ENCODE results near the gene KIAA0408. TPM values are rescaled to one million over a fixed set of nuclear protein-coding genes. Genes with fewer than 3 reads are reported as not detected.
A peak's percentile ranks its signal among the peaks of the same experiment; 100 is the strongest.
"Not testable (repeated sequence)": the region's sequence is repeated elsewhere in the genome, so short reads cannot be mapped to it uniquely, and the experiment has no call there.

KIAA0408 gene
- total RNA-seq, 1 experiment from 2014 or later, result 3.1 TPM

DNA sequence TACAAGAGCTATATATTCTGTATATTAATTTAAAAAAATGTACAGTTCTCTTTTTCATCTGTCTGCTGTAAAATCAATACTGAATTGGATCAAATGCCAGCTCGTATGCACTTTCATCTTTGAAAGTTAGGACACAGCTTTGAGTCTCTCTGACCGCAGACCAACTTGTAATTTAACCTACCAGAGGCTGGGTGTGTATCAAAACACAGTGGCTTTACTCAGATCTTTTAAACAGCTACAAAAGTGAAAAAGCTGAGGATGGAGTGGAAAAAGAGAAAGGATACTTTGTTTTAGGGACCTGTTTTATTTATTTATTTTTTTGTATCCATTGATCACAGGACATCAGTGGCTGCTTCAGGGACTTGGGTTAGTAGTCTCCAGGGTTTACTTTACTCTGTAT is 44.1 kb downstream of the KIAA0408 start:
- no peak overlapping the region for H4K8ac ChIP-seq (replicated peaks; ENCODE audit: insufficient read length, low read depth, low read length)
- WGBS (ENCODE audit: extremely low coverage, insufficient read length, low lambda C conversion rate), result no CpG with 5 or more reads among the region's 2 CpGs

DNA sequence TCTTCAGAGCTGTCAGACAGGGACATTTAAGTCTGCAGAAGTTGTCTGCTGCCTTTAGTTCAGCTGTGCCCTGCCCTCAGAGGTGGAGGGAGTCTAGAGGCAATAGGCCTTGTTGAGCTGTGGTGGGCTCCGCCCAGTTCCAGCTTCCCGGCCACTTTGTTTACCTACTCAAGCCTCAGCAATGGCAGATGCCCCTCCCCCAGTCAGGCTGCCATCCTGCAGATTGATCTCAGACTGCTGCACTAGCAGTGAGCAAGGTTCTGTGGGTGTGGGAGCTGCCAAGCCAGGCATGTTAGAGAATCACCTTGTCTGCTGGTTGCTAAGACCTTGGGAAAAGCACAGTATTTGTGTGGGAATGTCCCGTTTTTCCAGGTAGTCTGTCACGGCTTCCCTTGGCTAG is 46.1 kb downstream of the KIAA0408 start:
- H3K23me2 ChIP-seq (ENCODE audit: insufficient read length, low read depth, low read length, poor library complexity, severe bottlenecking); H3K4me2 ChIP-seq (ENCODE audit: insufficient read depth, insufficient read length, low read length); H3K4me3 Mint-ChIP-seq; H2BK5ac ChIP-seq (ENCODE audit: insufficient read length, low read length); H4K20me1 ChIP-seq (ENCODE audit: control insufficient read depth, insufficient read depth, insufficient read length); H3T11ph ChIP-seq (ENCODE audit: low read length); H2BK15ac ChIP-seq (ENCODE audit: low read depth, low read length); H3K27me3 Mint-ChIP-seq (ENCODE audit: low read depth); H3K79me1 ChIP-seq (ENCODE audit: insufficient read depth, low read depth, low read length, poor library complexity, severe bottlenecking); H2BK120ac ChIP-seq (ENCODE audit: low read depth, low read length, poor library complexity, severe bottlenecking); H4K91ac ChIP-seq (ENCODE audit: insufficient read length, low read depth, low read length); H4K8ac ChIP-seq (replicated peaks; ENCODE audit: insufficient read length, low read depth, low read length); H2BK20ac ChIP-seq (ENCODE audit: low read depth, low read length, poor library complexity, severe bottlenecking); H3K79me2 ChIP-seq (ENCODE audit: insufficient read depth, low read length); H3K4me1 Mint-ChIP-seq; H3K4me1 ChIP-seq (ENCODE audit: insufficient read depth, low read length); H4K5ac ChIP-seq (ENCODE audit: insufficient read length, low read depth, low read length); H2AK5ac ChIP-seq (ENCODE audit: insufficient read length, low read length); H3K9me3 ChIP-seq (ENCODE audit: control insufficient read depth, low read depth, low read length); H2AFZ ChIP-seq (ENCODE audit: low read length); H3K27me3 ChIP-seq (ENCODE audit: insufficient read depth, low read length); H3K23ac ChIP-seq (ENCODE audit: insufficient read length, low read depth, low read length); H3K36me3 Mint-ChIP-seq (ENCODE audit: insufficient read depth in 1 of 3, low read depth in 3 of 3); H3K4ac ChIP-seq (ENCODE audit: low read depth, low read length); H3K56ac ChIP-seq (ENCODE audit: insufficient read length, low read depth, low read length); H3K27ac ChIP-seq (ENCODE audit: insufficient read length, low read depth, low read length); H3K9me3 Mint-ChIP-seq; H3K9ac ChIP-seq (ENCODE audit: extremely low read depth, insufficient read length, low read length); H3K18ac ChIP-seq (ENCODE audit: insufficient read length, low read depth, low read length); H3K14ac ChIP-seq (ENCODE audit: insufficient read depth, low read length); H2BK12ac ChIP-seq (ENCODE audit: insufficient read length, low read depth, low read length): not testable (repeated sequence)
- peak overlapping the region in 1 of 3 experiments; percentile 64; a peak in 1 of 7 replicates for H3K27ac Mint-ChIP-seq
- DNase-seq, result peak; percentile 43
- WGBS (ENCODE audit: extremely low coverage, insufficient read length, low lambda C conversion rate), result no CpG with 5 or more reads among the region's 4 CpGs

More for the DNA sequence above, 44.1 kb downstream of the KIAA0408 start:
- H3K9me3 ChIP-seq (ENCODE audit: control insufficient read depth, low read depth, low read length), result no peaks in the 10 kb centered on the region
- no peak overlapping the region for H2AK5ac ChIP-seq (ENCODE audit: insufficient read length, low read length)
- no peaks in the 10 kb centered on the region for H3K23me2 ChIP-seq (ENCODE audit: insufficient read length, low read depth, low read length, poor library complexity, severe bottlenecking)
- Mint-ChIP-seq H3K9me3 (no peaks in the 10 kb centered on the region; a peak in 1 of 5 replicates), H3K27ac (no peak overlapping the region), H3K4me1 (peaks cover 7 to 8% of the 10 kb centered on the region in 2 experiments), H3K4me3 (no peak overlapping the region), H3K36me3 (ENCODE audit: insufficient read depth in 1 of 3, low read depth in 3 of 3) (0 out of 7 replicates have a peak, but pooled peaks cover 0 to 4% (median 0%) of the 10 kb centered on the region in 3 experiments), H3K27me3 (ENCODE audit: low read depth) (no peaks in the 10 kb centered on the region)
- TF ChIP-seq, protein P1, sequence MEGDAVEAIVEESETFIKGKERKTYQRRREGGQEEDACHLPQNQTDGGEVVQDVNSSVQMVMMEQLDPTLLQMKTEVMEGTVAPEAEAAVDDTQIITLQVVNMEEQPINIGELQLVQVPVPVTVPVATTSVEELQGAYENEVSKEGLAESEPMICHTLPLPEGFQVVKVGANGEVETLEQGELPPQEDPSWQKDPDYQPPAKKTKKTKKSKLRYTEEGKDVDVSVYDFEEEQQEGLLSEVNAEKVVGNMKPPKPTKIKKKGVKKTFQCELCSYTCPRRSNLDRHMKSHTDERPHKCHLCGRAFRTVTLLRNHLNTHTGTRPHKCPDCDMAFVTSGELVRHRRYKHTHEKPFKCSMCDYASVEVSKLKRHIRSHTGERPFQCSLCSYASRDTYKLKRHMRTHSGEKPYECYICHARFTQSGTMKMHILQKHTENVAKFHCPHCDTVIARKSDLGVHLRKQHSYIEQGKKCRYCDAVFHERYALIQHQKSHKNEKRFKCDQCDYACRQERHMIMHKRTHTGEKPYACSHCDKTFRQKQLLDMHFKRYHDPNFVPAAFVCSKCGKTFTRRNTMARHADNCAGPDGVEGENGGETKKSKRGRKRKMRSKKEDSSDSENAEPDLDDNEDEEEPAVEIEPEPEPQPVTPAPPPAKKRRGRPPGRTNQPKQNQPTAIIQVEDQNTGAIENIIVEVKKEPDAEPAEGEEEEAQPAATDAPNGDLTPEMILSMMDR (conservative IDR thresholded peaks at IDR 0.05), result no peak
- H3K23ac ChIP-seq (ENCODE audit: insufficient read length, low read depth, low read length), result no peak overlapping the region
- no peak overlapping the region for H3K14ac ChIP-seq (ENCODE audit: insufficient read depth, low read length)
- no peak overlapping the region for H2AFZ ChIP-seq (ENCODE audit: low read length)
- H2BK5ac ChIP-seq (ENCODE audit: insufficient read length, low read length), result no peak overlapping the region
- no peak for DNase-seq
- H3K9ac ChIP-seq (ENCODE audit: extremely low read depth, insufficient read length, low read length), result no peak overlapping the region
- H4K20me1 ChIP-seq (ENCODE audit: control insufficient read depth, insufficient read depth, insufficient read length), result no peaks in the 10 kb centered on the region
- no peak overlapping the region for H2BK120ac ChIP-seq (ENCODE audit: low read depth, low read length, poor library complexity, severe bottlenecking)
- no peak overlapping the region for H3K56ac ChIP-seq (ENCODE audit: insufficient read length, low read depth, low read length)
- no peak overlapping the region for H2BK12ac ChIP-seq (ENCODE audit: insufficient read length, low read depth, low read length)
- H3K79me1 ChIP-seq (ENCODE audit: insufficient read depth, low read depth, low read length, poor library complexity, severe bottlenecking), result no peaks in the 10 kb centered on the region
- H3K27me3 ChIP-seq (ENCODE audit: insufficient read depth, low read length), result no peaks in the 10 kb centered on the region
- H3K27ac ChIP-seq (ENCODE audit: insufficient read length, low read depth, low read length), result no peak overlapping the region
- no peak overlapping the region for H4K5ac ChIP-seq (ENCODE audit: insufficient read length, low read depth, low read length)
- no peaks in the 10 kb centered on the region for H3K79me2 ChIP-seq (ENCODE audit: insufficient read depth, low read length)
- H3T11ph ChIP-seq (ENCODE audit: low read length), result no peak overlapping the region
- H3K4ac ChIP-seq (ENCODE audit: low read depth, low read length), result no peak overlapping the region
- no peak overlapping the region for H4K91ac ChIP-seq (ENCODE audit: insufficient read length, low read depth, low read length)
- no peak overlapping the region for H3K4me2 ChIP-seq (ENCODE audit: insufficient read depth, insufficient read length, low read length)
- H2BK20ac ChIP-seq (ENCODE audit: low read depth, low read length, poor library complexity, severe bottlenecking), result no peak overlapping the region
- H2BK15ac ChIP-seq (ENCODE audit: low read depth, low read length), result no peak overlapping the region
- no peak overlapping the region for H3K18ac ChIP-seq (ENCODE audit: insufficient read length, low read depth, low read length)
- no peaks in the 10 kb centered on the region for H3K4me1 ChIP-seq (ENCODE audit: insufficient read depth, low read length)

All from H9 (cell line).